ENCODE data around the gene HDAC4. TPM values are rescaled to one million over a fixed set of nuclear protein-coding genes. Genes with fewer than 3 reads are reported as not detected.

The HDAC4 gene
- total RNA-seq, 1 donor = 20.3 TPM

DNA sequence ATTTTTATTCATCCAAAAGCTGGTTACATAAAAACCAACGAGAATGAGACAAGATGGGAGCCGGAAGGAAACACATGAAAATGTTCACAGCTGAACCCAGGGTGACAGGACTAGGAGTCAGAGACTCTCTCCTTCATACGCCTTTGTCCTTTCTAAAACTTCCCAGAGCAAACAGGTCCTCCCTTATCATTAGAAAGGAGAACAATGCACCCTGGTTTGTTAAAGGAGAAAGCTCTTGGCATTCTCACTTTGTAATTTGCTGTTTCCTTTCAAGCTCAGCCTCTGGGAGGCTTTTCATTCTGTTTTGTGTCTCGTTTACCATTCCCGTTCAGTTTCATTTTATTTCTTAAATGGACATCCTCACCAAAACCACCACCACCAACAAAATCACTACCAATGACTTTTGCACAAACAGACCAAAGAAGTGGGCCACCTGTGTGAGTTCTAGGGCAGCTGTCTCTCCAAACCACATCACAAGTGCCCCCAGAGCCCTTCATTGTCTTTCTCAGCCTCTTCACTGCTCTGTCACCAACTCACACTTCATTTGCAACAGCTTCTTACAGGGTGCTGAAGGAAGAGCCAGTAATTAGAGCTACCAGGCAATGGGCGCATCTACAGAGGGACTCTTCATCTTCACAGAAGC lies 105.3 kb downstream of the HDAC4 start:
- TF ChIP-seq, protein P1, sequence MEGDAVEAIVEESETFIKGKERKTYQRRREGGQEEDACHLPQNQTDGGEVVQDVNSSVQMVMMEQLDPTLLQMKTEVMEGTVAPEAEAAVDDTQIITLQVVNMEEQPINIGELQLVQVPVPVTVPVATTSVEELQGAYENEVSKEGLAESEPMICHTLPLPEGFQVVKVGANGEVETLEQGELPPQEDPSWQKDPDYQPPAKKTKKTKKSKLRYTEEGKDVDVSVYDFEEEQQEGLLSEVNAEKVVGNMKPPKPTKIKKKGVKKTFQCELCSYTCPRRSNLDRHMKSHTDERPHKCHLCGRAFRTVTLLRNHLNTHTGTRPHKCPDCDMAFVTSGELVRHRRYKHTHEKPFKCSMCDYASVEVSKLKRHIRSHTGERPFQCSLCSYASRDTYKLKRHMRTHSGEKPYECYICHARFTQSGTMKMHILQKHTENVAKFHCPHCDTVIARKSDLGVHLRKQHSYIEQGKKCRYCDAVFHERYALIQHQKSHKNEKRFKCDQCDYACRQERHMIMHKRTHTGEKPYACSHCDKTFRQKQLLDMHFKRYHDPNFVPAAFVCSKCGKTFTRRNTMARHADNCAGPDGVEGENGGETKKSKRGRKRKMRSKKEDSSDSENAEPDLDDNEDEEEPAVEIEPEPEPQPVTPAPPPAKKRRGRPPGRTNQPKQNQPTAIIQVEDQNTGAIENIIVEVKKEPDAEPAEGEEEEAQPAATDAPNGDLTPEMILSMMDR (IDR thresholded peaks at IDR 0.05; ENCODE audit: insufficient read depth, low read depth, low read length) = no peak
- no peak overlapping the region for H3K4me3 ChIP-seq (ENCODE audit: low read depth, low read length)
- DNase-seq (ENCODE audit: low read depth) = no peak

DNA sequence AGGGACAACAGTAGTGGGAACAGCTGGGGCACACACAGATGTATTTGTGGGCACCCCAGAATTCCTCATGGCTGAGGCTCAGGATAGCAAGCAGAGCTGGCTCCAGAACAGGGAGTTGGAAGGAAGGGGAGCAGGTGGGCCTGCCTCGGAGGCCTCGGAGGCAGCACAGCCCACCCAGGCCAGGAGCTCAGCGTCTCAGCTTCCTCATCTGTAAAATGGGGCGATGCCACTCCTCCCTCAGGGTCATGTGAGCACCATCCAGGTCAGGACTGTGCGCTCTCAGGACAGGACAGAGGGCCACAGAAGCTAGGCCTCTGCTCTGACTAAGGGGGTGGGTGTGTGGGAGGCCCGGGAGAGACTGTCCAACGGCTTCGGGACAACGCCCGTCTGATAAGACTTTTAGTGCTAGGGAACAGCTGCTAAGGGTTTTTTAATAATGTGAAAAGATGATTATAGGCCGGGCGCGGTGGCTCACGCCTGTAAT lies 106.2 kb downstream of the HDAC4 start:
- peak; percentile 54 for DNase-seq (ENCODE audit: low read depth)
- no peak overlapping the region for H3K4me3 ChIP-seq (ENCODE audit: low read depth, low read length)
- TF ChIP-seq, protein P1 (IDR thresholded peaks at IDR 0.05; ENCODE audit: insufficient read depth, low read depth, low read length) = no peak

DNA sequence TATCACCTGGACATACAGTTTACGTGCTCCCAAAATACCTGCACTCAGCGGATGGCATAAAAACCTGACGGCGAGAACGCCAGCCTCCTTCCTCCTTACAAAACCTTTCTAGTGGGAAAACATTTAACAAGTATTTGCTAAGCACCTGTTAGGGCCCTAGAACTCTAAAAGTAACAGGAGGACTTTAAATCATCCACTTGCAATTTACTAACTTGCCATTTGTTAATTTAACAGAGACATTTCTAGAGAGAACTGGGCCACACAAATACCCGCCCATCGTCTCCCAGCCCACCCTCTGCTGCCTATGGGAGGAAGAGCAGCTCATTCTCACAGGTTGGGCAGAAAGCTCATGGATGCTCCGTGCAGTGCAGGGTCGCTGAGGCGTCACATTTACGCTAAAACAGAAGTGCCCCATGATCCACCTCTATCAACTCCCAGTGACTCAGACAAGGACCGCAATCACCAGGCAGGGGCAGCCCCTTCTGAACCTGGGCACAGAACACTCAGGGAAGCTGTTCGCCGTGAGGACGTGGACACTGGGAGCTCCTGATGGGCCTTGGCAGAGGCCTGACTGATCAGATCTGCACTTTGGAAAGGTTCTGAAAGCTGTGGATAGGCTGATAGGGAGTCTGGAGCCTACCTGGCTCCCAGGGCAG lies 106.9 kb downstream of the HDAC4 start:
- TF ChIP-seq, protein P1 (IDR thresholded peaks at IDR 0.05; ENCODE audit: insufficient read depth, low read depth, low read length) = no peak
- H3K4me3 ChIP-seq (ENCODE audit: low read depth, low read length) = no peak overlapping the region
- DNase-seq (ENCODE audit: low read depth) = no peak

DNA sequence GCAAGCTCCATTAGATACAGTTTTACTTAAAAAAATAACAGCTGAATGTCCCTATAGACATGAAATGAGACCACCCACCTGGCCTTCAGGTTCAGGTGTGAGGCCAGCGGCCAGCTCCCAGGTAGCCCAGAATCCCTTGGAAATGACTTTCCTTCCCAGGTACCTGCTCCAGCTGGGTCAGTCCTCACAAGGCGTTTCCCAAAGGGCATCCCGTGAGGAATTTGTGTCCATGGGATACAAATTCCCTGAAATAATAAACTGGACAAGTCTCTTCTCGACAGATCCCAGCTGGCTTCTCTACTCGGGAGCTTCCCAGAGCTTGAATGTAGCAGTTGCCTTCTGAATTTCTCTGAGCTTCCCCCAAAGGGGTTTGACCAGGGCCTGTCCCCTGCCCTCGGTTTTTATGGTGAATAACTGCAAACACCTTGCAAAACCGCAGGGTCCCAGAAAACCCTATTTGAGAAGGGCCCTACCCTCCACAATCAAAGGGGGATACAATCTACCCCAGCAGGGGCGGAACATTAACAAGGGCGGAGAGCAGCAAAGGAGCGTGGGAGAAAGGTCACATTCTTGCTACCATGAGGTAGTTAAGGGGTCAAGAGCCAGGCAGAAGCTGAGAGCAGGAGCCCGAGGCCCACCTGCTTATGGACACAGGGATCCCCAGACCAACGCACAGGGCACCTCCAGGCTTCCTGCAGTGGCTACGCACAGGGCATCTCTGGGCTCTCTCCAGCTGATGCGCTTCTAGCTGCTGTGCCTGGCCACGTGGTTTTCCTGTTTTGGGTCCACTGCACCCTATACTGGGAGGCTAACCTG lies 107.7 kb downstream of the HDAC4 start:
- TF ChIP-seq, protein P1 (IDR thresholded peaks at IDR 0.05; ENCODE audit: insufficient read depth, low read depth, low read length) = no peak
- H3K4me3 ChIP-seq (ENCODE audit: low read depth, low read length) = no peak overlapping the region
- DNase-seq (ENCODE audit: low read depth) = peak; percentile 66

DNA sequence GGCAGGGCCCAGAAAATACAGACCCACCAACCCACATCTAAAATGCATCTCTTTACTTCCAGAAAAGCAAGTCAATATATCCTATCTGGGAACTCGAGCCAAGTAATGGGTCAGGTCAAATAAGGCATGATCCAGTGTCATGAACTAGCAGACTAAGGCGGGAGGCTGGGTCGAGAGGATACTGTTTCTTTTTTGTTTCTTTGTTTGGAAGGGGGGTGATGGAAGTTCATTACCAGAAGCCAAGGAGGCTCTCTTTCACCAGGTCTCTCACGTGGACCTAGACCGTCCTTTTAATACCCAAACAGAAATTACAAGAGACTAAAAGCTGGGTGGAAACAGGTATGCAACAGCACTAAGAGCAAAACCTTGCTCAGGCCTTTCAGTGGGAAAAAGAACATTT lies 108.3 kb downstream of the HDAC4 start:
- no peak overlapping the region for H3K4me3 ChIP-seq (ENCODE audit: low read depth, low read length)
- TF ChIP-seq, protein P1 (IDR thresholded peaks at IDR 0.05; ENCODE audit: insufficient read depth, low read depth, low read length) = no peak

DNA sequence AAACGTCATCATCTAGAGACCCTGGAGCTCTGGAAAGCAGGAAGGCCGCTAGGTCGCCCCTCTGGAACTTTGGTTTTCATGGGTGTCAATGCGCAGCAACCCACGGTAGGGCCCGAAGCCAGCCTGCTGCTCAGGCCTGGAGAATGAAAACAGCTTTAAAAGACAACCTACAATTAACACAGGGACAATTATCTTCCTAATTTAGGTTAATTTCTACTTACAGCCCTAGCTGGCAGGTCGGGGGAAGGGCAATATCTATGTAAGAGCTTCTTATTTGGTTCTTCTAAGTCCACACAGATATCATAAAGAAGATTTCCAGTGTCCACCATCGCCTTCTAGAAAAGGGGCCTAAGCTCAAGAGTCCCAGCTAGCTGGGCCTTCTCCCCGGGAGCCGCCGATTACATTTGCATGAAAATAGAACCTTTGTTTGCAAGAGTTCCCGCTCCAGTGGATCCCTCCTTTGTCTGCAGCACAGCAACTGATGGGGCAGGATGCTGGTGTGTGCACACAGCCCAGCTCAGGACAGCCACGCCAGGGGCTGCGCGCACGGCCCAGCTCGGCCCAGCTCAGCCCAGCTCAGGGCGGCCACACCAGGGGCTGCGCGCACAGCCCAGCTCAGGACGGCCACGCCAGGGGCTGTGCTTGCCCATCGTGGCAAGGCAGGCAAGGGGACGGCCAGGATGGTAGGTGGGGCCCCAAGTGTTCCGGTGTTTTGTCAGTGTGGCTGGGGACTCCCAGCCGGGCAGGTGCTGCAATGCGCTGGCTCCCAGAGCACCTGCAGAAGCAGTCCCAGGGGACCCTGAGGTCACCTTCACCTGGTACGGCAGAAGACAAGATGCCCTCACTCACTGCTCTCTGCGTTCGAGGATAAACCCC lies 109.1 kb downstream of the HDAC4 start:
- TF ChIP-seq, protein P1 (IDR thresholded peaks at IDR 0.05; ENCODE audit: insufficient read depth, low read depth, low read length) = no peak
- DNase-seq (ENCODE audit: low read depth) = no peak
- H3K4me3 ChIP-seq (ENCODE audit: low read depth, low read length) = no peak overlapping the region

More for the DNA sequence above, 108.3 kb downstream of the HDAC4 start:
- no peak for DNase-seq (ENCODE audit: low read depth)

Measured in fibroblast of villous mesenchyme (primary cell).